GM23338 (cell line): ENCODE results near the gene ZFR. TPM values are rescaled to one million over a fixed set of nuclear protein-coding genes. Genes with fewer than 3 reads are reported as not detected.

Experiments used
- ATAC-seq: fragments of 200-7000 bp; cut with Tn5 transposase; 3 replicates; pipeline ENCODE4 v1.9.1; 2020
- DNase-seq: peaks from one replicate; pipeline ENCODE4 v3.0.0-alpha.2; 2015; ENCODE audit warnings: low spot score
- H2AFZ ChIP-seq: fragments of 200-600 bp; sonication (generic); 2 replicates; pipeline ENCODE4 v1.8.0; 2016; ENCODE audit warnings: antibody characterized with exemption, mild to moderate bottlenecking, moderate library complexity
- H3F3A ChIP-seq: fragments of 200-600 bp; sonication (generic); replicated peaks from 2 replicates; pipeline ENCODE4 v1.8.0; 2017; ENCODE audit warnings: antibody characterized with exemption, mixed run types, low read depth
- H3K27ac ChIP-seq: fragments of 200-600 bp; sonication (generic); 2 replicates; pipeline ENCODE4 v1.6.1; 2016; ENCODE audit warnings: low read depth
- H3K27me3 ChIP-seq: fragments of 200-600 bp; sonication (generic); 2 replicates; pipeline ENCODE4 v1.8.0; 2016; ENCODE audit warnings: mild to moderate bottlenecking, mixed run types, moderate library complexity; ENCODE audit not compliant: insufficient read depth
- H3K36me3 ChIP-seq: fragments of 200-600 bp; sonication (generic); 2 replicates; pipeline ENCODE4 v1.8.0; 2016; ENCODE audit warnings: mild to moderate bottlenecking; ENCODE audit not compliant: insufficient read depth
- H3K4me1 ChIP-seq: fragments of 200-600 bp; sonication (generic); 2 replicates; pipeline ENCODE4 v1.8.0; 2016; ENCODE audit warnings: mild to moderate bottlenecking, moderate library complexity; ENCODE audit not compliant: insufficient read depth
- H3K4me2 ChIP-seq: fragments of 200-600 bp; sonication (generic); 2 replicates; pipeline ENCODE4 v1.7.1; 2017; ENCODE audit warnings: mixed run types
- H3K4me3 ChIP-seq: fragments of 200-600 bp; sonication (generic); 2 replicates; pipeline ENCODE4 v1.6.1; 2016; ENCODE audit warnings: mixed run types
- H3K79me2 ChIP-seq: fragments of 200-600 bp; sonication (generic); replicated peaks from 2 replicates; pipeline ENCODE4 v1.8.0; 2017; ENCODE audit warnings: mild to moderate bottlenecking; ENCODE audit not compliant: insufficient read depth
- H3K9me2 ChIP-seq: fragments of 200-600 bp; sonication (generic); 2 replicates; pipeline ENCODE4 v1.8.0; 2017; ENCODE audit not compliant: insufficient read depth
- H4K20me1 ChIP-seq: fragments of 200-600 bp; sonication (generic); replicated peaks from 2 replicates; pipeline ENCODE4 v1.8.0; 2017; ENCODE audit warnings: mild to moderate bottlenecking; ENCODE audit not compliant: insufficient read depth
- H3K27ac Mint-ChIP-seq: 2 replicates; pipeline ENCODE4 v1.8.0; 2020; ENCODE audit warnings: inconsistent platforms, mild to moderate bottlenecking, moderate library complexity, mixed read lengths
- H3K27me3 Mint-ChIP-seq: 3 replicates; pipeline ENCODE4 v1.8.0; 2022; ENCODE audit warnings: low read depth, mild to moderate bottlenecking, moderate library complexity, mixed read lengths, inconsistent platforms; ENCODE audit not compliant: insufficient read depth, poor library complexity
- H3K36me3 Mint-ChIP-seq: 3 replicates; pipeline ENCODE4 v1.8.0; 2021; ENCODE audit warnings: low read depth, mild to moderate bottlenecking, inconsistent platforms, moderate library complexity, mixed read lengths
- H3K4me1 Mint-ChIP-seq: 3 replicates; pipeline ENCODE4 v1.8.0; 2020; ENCODE audit warnings: mild to moderate bottlenecking, inconsistent platforms, mixed read lengths
- H3K4me3 Mint-ChIP-seq: 3 replicates; pipeline ENCODE4 v1.8.0; 2021; ENCODE audit warnings: moderate library complexity, mild to moderate bottlenecking, inconsistent platforms, mixed read lengths
- H3K9me3 Mint-ChIP-seq: 3 replicates; pipeline ENCODE4 v1.8.0; 2020; ENCODE audit warnings: moderate library complexity, mild to moderate bottlenecking, inconsistent platforms, mixed read lengths
- CTCF ChIP-seq, 2 experiments: fragments of 200-600 bp in 1 of 2; sonication (generic) in 1 of 2; conservative IDR thresholded peaks; 2 replicates each; pipeline versions ENCODE4 v1.5.1 to v1.6.1; 2016 to 2017; ENCODE audit warnings: antibody characterized with exemption in 2 of 2, low read depth in 2 of 2, mild to moderate bottlenecking in 2 of 2, moderate library complexity in 1 of 2
- ETS1 ChIP-seq: IDR thresholded peaks from 2 replicates; pipeline ENCODE4 v1.6.1; 2016; ENCODE audit warnings: antibody characterized with exemption
- EZH2phosphoT487 ChIP-seq: fragments of 200-600 bp; sonication (generic); IDR thresholded peaks from one replicate; pipeline ENCODE4 v1.8.1; 2018; ENCODE audit warnings: antibody characterized with exemption; ENCODE audit not compliant: unreplicated experiment
- NANOG ChIP-seq: IDR thresholded peaks from 2 replicates; pipeline ENCODE4 v1.6.1; 2016; ENCODE audit warnings: antibody characterized with exemption, borderline replicate concordance
- REST ChIP-seq: IDR thresholded peaks from one replicate; pipeline ENCODE4 v1.6.1; 2018; ENCODE audit warnings: antibody characterized with exemption; ENCODE audit not compliant: unreplicated experiment
- ZNF114 ChIP-seq: fragments of 250-450 bp; sonication (Bioruptor Pico); IDR thresholded peaks from 2 replicates; pipeline ENCODE4 v1.5.0; 2020; ENCODE audit warnings: mild to moderate bottlenecking, moderate library complexity
- polyA plus RNA-seq: library from polyadenylated mRNA; unstranded; fragments of >200 nt; fragmentation: Nextera tagmentation; extraction: Ambion mirVana; gene quantifications from 2 replicates; pipeline ENCODE4 v1.2.1, GENCODE V29; 2016
- total RNA-seq: library from RNA; depleted of rRNA; stranded (reverse); fragments of >200 nt; shearing (Covaris generic); gene quantifications from 2 replicates; pipeline ENCODE4 v1.2.3, GENCODE V29; 2014

ZFR gene
- total and polyA plus RNA-seq, 2 experiments from 2014 or later, result 92.4 to 103 TPM

GRCh38 chr5:32460702-32461101, 16.2 kb upstream of the ZFR start:
- H3K4me3 Mint-ChIP-seq, result no peak overlapping the region
- DNase-seq, result no peak

GRCh38 chr5:32458880-32459495, 14.4 kb upstream of the ZFR start:
- Histone ChIP-seq H2AFZ (no peak overlapping the region; the same call in 1 of the 2 replicates), H3K9me2 (0 out of 2 replicates have a peak, but pooled peaks cover 4% of the 10 kb centered on the region), H3K27ac (no peak overlapping the region), H3K79me2 (no peaks in the 10 kb centered on the region), H3K27me3 (no peaks in the 10 kb centered on the region), H3K4me1 (no peaks in the 10 kb centered on the region), H3K4me3 (no peak overlapping the region), H3K4me2 (no peak overlapping the region), H3F3A (no peaks in the 10 kb centered on the region), H4K20me1 (no peaks in the 10 kb centered on the region), H3K36me3 (no peaks in the 10 kb centered on the region)
- Mint-ChIP-seq H3K27ac (no peak overlapping the region), H3K4me3 (no peak overlapping the region), H3K27me3 (peaks cover 4% of the 10 kb centered on the region), H3K4me1 (peaks cover 5% of the 10 kb centered on the region; the same call in 2 of the 3 replicates), H3K36me3 (no peaks in the 10 kb centered on the region), H3K9me3 (peaks cover 7% of the 10 kb centered on the region)
- ATAC-seq (no peak), DNase-seq (no peak)
- TF ChIP-seq ZNF114 (CRISPR knock-in tag) (no peak), REST (no peak), EZH2phosphoT487 (no peak), ETS1 (no peak)

More at GRCh38 chr5:32460702-32461101, 16.2 kb upstream of the ZFR start:
- Mint-ChIP-seq H3K9me3 (peaks cover 7% of the 10 kb centered on the region), H3K36me3 (no peaks in the 10 kb centered on the region), H3K4me1 (peaks cover 5% of the 10 kb centered on the region; the same call in 2 of the 3 replicates), H3K27ac (no peak overlapping the region), H3K27me3 (peaks cover 2% of the 10 kb centered on the region)
- Histone ChIP-seq H3F3A (no peaks in the 10 kb centered on the region), H4K20me1 (no peaks in the 10 kb centered on the region), H2AFZ (no peak overlapping the region; the same call in 1 of the 2 replicates), H3K9me2 (0 out of 2 replicates have a peak, but pooled peaks cover 4% of the 10 kb centered on the region), H3K27ac (no peak overlapping the region), H3K36me3 (no peaks in the 10 kb centered on the region), H3K4me3 (no peak overlapping the region), H3K79me2 (no peaks in the 10 kb centered on the region), H3K4me1 (no peaks in the 10 kb centered on the region), H3K27me3 (no peaks in the 10 kb centered on the region), H3K4me2 (no peak overlapping the region)
- no peak for ATAC-seq
- TF ChIP-seq CTCF (conservative IDR thresholded peaks at IDR 0.05; ENCODE audit: low read depth in 2 of 2), result no peak
- TF ChIP-seq EZH2phosphoT487, result no peak
- TF ChIP-seq NANOG, result no peak
